Hematopoietic multipotent progenitor cell treated with erythropoietin and hydrocortisone succinate and interleukin-3 and kit ligand, for 4 days (in vitro differentiated cells): ENCODE data around the gene ZNF621.
"Not testable (repeated sequence)": the region's sequence is repeated elsewhere in the genome, so short reads cannot be mapped to it uniquely, and the experiment has no call there.

Experiments
- DNase-seq: peaks from one replicate; pipeline ENCODE4 v3.0.0-alpha.2; 2015

Gene ZNF621

GRCh38 chr3:40546816-40547215 is 22.1 kb downstream of the ZNF621 start:
- DNase-seq, result no peak

- no peak for DNase-seq
These were observed 25.4 kb downstream of the ZNF621 start for GRCh38 chr3:40550167-40550566.

- DNase-seq, result no peak
These were observed 32.9 kb downstream of the ZNF621 start for GRCh38 chr3:40557575-40558161.

GRCh38 chr3:40562482-40562881 is 37.7 kb downstream of the ZNF621 start:
- not testable (repeated sequence) for DNase-seq

DNA sequence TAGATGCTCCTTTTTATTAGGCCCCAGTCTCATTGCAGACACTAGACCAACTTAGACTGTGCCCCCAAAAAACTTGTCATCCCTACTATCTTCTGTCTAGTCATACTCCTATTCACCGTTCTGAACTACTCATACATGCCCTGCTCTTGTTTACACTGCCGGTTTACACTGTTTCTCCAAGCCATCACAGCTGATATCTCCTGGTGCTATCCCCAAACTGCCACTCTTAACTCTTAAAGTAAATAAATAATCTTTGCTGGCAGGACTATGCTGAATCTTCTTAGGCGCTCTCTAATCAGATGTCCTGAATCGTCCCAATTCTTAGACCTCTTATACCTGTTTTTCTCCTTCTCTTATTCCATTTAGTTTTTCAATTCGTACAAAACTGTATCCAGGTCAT is 40.9 kb downstream of the ZNF621 start:
- DNase-seq, result not testable (repeated sequence)

- no peak for DNase-seq
These were observed 41.9 kb downstream of the ZNF621 start for GRCh38 chr3:40566694-40567093.

DNA sequence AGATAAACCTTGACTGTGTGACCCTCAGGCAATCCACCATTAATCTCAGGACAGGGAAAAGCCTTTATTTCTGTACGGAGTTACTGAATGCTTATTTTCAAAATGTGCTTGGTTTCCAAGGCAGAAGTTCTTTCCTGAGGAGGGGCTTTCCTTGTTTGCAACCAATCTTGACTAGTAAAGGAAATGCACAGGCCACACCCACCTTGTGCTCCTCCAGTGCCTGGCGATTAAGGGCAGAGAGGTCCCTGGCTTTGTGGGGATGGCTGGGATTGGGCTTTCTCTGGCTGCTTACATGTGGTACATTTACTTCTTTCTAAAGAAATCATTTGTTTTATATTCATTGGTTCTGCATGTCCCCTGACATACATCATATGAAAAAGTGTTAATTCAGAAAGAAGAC is 47.8 kb downstream of the ZNF621 start:
- no peak for DNase-seq

DNA sequence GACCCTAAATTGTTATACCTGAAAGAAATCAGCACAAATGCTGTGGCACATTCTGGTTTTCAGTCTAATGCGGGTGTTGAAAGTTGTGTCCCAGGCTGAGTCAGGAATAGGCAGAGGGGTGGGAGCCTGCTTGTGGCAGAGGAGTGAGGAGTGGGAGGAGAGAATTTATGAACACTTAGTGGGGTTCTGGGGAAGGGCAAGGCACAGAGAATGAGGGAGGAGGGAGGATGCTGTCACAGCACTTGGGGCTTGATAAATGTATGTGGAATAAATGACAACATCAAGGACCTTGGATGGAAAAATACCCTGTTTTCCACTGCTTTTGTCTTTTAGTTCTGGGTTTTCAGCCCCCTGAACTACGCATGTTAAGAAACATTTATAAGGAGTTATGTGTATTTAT is 49.3 kb downstream of the ZNF621 start:
- no peak for DNase-seq

- DNase-seq, result no peak
These were observed 49.9 kb downstream of the ZNF621 start for GRCh38 chr3:40574661-40575060.

DNA sequence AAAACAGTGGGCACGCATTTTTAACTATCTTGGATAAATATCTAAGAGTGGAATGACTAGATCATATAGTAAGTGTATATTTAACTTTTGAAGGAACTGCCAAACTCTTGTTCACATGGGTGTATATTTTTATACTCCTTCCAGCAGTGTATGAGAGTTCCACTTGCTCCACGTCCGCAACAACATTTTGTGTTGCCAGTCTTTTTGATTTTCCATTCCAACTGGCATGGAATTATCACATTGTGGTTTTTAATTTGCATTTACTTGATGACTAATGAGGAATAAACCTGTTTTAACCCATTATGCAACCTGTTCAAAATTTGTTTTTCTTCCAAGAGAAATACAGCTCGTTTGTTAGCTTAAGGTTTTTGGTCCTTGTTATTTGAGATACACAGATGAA is 51.6 kb downstream of the ZNF621 start:
- DNase-seq, result no peak

- DNase-seq, result peak; percentile 84
These were observed 55.8 kb downstream of the ZNF621 start for GRCh38 chr3:40580494-40581091.

DNA sequence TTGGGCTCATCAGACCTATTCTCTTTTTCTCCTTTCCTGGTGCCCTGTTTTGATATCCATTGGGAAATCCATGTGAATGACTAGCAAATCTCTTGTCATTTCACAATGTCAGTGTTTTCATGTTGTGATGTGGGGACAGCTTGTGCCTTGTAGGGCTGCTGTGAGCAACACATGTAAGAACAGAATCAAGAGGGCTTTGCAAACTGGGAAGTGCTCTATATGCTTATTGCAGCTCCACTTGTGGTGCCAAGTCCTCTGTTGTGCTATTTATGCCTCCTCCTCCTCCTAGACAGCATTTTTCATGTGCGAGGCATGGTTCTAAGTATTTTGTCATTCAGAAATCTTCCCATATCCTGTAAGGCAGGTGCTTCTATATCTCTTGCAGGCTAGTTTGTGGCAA is 56.4 kb downstream of the ZNF621 start:
- no peak for DNase-seq

GRCh38 chr3:40582401-40583027 is 57.8 kb downstream of the ZNF621 start:
- DNase-seq, result no peak

- DNase-seq, result no peak
These were observed 58.9 kb downstream of the ZNF621 start for GRCh38 chr3:40583691-40584090.

DNA sequence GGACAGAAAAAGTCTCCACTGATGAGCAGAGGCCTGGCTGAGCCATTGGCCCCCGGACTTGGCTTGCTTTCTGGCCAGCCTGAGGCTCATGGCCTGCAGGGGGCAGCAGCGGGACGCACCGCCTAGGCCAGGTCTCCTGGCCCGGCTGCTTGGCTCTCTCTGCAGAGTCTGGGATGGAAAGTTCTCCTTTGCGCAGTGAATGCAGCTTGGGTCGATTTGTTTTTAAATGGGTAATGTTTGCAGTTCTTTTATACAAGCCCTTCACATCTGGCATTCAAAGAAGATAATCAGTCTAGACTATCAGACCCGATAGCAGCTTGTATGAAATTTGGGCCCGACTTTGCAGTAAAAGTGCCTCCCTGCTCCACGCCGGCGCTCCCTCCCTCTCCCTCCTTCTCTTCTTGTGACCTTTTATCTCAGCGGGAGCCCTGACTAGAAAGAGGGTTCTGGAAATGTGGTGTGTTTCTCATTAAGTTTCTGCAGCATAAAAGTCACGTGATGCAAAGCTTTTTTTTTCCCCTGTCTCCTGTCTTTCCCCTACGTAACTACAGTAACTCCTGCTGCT is 59.9 kb downstream of the ZNF621 start:
- peak; percentile 87 for DNase-seq

GRCh38 chr3:40585381-40586016 is 60.7 kb downstream of the ZNF621 start:
- DNase-seq, result no peak

DNA sequence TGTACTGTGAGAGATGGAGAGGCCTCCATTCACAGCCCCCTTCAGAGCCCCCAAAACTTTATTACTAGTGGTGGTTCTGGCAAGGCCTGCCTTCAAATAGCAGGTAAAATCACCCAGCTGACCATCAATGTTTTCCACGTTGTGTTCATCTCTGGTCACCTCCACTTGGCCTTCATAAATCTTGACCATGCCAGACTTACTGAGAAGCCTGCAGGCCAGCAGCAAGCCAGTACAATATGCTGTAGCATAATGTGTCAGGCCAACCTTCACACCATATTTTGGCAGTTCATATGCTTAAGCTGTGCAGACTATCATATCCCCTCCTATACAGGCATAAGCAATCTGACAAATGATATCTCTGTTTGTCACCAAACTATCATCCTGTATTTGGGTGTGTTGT is 62.1 kb downstream of the ZNF621 start:
- no peak for DNase-seq

- no peak for DNase-seq
These were observed 63.6 kb downstream of the ZNF621 start for GRCh38 chr3:40588406-40588805.
